Activated CD8-positive, alpha-beta memory T cell treated with anti-CD3 and anti-CD28 coated beads, Interleukin-2, amount 50 U/mL, for 24 hours (primary cell): ENCODE results near the gene LRMDA.
"Not testable (repeated sequence)": the region's sequence is repeated elsewhere in the genome, so short reads cannot be mapped to it uniquely, and the experiment has no call there.

Experiments used
- DNase-seq: peaks from one replicate; pipeline ENCODE4 v3.0.0-alpha.2; 2020; ENCODE audit errors: extremely low read depth

The LRMDA gene

DNA sequence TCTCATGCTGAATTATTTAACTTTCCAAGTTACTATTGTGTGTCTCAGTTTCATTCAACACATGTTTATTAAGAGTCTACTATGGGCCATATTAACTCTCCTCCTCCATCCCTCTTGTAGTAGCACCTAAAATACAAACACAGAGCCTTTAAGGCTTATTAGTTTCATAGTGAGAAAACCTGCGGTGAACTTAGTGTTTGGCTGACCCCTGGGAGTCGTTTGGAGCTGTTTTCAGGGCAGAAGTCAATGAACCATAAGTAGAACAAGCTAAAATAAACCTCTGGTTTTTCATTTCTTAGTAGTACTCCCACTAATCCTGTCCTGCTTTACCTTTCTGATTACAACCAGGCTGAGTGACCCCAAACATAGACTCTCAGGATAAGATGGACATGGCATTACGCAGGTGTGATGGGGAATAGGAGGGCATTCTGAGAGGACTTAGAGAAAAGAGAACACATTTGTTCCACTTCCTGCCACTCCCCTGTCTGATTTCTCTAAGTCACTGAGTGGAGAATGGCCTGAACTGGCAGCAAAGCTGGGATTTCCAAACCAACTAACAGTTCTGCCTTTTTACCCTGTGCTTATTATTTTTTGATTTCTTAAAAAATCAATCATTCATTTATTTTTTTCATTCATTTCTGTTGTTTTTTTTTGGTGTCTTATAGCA, 74.5 kb downstream of the LRMDA start:
- no peak for DNase-seq

DNA sequence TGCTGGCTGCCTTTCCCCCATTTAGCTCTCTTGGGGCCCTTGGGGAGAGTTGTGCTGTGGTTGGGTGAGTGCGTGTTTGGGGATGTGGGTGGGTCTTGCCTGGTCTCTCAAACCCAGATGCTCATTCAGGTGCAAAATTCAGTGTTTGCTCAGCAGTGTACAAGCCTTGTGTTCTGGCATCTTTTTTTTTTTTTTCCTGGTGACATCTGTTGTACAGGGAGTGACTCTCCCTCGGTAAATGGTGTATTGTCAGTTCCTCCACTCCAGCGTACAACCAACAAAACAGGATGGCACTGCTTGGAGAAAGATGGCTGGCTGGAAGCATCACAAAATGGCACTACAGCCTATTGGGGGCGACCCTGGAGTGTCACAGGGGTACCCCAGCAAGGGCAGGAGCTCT, 75.5 kb downstream of the LRMDA start:
- DNase-seq = no peak

DNA sequence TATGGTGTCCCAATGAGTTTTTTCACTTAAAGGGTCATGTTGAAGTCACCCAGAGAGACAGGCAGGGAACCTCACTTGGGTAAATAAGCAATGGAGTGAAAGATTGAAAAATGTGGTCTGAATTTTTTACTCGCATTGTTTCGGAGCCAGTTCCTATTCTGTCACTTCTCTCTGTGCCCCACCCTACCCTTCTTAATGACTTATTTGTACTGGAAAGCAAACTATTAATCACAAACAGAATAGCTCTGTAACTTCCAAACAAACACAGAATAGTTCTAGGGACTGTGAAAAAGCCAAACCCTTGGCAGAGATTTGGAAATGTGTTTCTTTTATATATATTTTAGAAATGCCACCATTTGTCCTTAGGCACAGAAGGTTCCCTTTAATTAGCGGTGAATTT, 76.0 kb downstream of the LRMDA start:
- no peak for DNase-seq

DNA sequence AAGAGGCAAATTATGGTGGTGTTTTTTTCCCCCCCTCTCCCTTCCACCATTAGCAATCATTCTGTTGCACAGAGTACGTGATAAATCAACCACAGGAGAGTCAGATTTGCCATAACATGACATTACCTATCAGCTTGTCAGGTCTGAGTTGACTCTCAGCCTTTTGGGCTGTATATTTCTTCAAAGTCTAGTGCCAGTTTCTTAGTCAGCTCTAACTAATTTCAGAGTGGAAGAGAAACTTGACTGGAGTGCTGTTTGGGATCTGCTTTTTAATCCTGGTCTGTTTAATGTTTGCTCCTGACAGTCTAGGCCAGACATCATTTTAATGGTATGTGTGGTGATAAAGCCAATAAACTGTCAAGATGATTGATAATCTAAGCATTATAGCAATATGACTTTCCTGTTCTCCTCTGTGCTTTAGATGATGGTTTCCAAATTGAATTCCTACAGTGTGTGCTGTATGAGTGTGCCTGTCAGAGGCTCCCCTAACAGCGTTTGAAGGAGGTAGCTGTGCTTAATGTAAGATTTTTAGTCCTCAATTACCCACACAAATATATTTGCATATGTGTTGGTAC, 76.9 kb downstream of the LRMDA start:
- DNase-seq = no peak

DNA sequence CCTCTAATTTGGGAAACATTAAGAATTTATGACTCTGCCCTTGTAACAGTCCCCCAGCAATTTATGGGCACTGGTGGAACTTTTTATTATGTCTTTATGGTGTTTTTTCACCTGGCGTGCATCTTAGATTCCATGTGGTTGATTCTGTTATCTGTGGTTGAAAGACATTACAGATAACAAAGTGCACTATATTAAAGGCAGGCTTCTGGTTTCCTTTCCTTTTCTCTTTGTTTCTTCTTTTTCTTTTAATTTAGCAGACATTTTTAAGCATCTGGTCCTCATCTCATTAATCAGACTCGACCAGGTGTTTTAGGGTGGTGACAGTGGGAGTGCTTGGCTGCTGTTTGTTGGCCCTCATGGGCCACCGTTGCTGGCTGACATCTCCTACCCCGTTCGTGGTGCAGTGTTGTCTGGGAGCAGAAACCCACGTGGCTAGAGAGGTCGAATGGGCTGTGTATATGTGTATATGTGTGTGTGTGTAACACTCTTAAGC, 77.4 kb downstream of the LRMDA start:
- DNase-seq = no peak

DNA sequence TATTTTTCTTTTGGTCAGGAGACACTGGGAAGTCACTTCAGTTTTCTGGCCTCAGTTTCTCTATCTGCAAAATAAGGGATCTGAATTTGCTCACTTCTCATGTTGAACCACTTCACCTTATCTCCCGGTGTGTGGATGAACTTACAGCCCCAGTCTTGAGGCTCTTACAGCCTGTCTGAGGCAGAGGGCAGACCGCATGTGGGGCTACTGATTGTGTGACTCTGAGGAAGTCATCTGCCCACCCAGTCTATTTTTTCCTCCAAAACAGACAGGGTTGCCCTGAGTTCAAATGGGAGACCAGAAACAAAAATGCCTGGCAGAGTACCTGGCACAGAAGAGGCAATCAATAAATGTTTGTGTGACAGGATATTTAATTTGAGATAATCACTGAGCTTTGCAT, 78.3 kb downstream of the LRMDA start:
- DNase-seq = no peak

DNA sequence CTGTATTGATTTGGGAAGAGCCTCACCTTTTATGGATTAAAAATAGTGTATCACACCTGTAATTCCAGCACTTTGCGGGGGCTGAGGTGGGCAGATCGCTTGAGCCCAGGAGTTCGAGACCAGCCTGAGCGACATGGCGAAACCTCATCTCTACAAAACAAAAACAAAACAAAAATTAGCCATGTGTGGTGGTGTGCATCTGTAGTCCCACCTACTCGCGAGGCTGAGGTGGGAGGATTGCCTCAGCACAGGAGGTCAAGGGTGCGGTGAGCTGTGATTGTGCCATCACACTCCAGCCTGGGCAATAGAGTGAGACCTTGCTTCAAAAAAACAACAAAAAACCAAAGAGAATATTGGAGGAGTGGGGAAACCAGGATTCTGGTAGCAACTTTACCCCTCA, 79.6 kb downstream of the LRMDA start:
- no peak for DNase-seq

DNA sequence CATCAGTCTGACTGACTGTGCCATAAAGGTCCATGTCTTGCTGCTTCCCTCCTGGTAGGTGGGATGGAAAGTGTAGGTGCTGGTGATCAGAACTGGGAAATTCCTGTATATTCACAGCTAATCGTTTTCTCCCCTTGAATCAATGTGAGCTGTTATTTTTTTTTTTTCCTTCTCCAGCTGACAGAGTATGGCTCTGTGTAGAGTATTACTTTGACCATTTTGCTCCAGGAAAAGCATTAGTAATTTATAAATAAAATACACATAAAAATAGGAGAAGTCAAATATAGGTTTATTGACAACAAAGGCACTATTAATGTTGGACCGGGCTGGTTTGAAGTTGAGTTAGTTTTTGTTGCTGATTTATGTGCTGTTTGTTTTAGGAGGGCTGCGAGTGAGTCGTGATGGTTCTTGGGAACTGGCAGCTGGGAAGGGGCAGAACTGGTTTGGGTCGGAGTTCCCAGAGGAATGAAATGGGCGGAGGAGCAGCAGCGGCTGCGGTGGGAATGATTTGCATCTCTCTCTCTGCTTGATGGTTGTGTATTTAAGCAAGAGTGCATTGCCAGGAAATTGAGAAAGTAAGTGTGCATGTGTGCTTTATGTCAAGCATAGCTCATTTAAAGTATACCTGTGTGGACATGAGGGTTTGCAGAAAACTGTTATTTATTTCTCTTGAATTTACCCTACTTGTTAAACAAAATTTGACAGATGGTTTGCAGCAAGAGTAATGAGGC, 80.9 kb downstream of the LRMDA start:
- no peak for DNase-seq

DNA sequence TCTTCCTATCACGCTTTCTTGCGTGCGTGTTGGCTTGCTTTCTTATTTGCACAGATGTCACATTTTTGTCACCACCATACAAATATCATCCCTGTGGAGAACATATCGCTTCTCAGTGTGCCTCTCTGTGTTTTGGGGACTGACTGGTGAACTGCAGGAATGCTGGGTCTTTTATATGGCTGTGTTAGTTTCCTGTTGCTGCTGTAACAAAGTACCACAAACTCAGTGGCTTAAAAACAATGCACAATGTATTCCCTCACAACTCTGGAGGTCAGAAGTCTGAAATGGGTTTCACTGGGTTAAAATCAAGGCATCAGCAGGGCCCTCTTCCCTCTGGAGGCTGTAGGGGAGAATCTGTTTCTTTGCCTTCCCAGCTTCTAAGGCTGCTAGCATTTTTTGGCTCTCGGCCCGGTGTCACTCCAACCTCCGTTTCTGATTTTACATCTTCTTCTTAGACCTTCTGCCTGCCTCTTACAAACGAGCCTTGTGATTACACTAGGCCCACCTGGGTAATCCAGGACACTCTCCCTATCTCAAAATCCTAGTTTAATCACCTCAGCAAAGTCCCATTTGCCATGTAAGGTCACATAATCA, 82.0 kb downstream of the LRMDA start:
- DNase-seq = no peak

DNA sequence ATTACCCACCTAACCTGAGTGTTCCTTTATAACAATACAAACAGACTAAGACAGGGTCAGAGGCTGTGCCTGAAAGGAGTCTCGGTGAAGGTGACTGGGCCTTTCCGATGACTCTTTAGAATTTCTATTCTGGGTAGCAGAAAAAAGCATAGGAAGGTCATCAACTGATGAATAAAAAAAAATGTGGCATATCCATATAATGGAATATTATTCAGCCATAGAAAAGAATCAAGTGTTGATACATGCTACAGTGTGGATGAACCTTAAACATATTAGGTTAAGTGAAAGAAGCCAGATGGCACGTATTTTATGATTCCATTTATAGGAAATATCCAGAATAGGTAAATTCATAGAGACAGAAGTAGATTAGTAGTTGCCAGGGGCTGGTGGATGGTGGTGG, 83.4 kb downstream of the LRMDA start:
- no peak for DNase-seq

DNA sequence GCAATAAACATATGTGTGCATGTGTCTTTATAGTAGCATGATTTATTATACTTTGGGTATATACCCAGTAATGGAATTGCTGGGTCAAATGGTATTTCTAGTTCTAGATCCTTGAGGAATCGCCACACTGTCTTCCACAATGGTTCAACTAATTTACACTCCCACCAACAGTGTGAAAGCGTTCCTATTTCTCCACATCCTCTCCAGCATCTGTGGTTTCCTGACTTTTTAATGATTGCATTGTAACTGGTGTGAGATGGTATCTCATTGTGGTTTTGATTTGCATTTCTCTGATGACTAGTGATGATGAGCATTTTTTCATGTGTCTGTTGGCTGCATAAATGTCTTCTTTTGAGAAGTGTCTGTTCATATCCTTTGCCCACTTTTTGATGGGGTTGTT, 84.7 kb downstream of the LRMDA start:
- DNase-seq = not testable (repeated sequence)

DNA sequence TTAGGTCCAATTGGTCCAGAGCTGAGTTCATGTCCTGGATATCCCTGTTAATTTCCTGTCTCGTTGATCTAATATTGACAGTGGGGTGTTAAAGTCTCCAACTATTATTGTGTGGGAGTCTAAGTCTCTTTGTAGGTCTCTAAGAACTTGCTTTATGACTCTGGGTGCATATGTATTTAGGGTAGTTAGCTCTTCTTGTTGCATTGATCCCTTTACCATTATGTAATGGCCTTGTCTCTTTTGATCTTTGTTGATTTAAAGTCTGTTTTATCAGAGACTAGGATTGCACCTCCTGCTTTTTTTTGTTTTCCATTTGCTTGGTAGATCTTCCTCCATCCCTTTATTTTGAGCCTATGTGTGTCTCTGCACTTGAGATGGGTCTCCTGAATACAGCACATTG, 87.8 kb downstream of the LRMDA start:
- DNase-seq = not testable (repeated sequence)

DNA sequence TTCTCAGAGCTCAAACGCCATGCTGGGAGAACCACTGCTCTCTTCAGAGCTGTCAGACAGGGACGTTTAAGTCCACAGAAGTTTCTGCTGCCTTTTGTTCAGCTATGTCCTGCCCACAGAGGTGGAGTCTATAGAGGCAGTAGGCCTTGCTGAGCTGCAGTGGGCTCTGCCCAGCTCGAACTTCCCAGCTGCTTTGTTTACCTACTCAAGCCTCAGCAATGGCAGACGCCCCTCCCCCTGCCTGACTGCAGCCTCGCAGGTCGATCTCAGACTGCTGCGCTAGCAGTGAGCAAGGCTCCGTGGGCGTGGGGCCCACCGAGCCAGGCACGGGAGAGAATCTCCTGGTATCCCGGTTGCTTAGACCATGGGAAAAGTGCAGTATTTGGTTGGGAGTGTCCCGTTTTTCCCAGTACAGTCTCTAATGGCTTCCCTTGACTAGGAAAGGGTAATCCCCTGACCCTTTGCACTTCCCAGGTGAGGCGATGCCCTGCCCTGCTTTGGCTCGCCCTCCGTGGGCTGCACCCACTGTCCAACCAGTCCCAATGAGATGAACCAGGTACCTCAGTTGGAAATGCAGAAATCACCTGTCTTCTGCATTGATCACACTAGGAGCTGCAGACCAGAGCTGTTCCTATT, 89.9 kb downstream of the LRMDA start:
- DNase-seq = not testable (repeated sequence)

DNA sequence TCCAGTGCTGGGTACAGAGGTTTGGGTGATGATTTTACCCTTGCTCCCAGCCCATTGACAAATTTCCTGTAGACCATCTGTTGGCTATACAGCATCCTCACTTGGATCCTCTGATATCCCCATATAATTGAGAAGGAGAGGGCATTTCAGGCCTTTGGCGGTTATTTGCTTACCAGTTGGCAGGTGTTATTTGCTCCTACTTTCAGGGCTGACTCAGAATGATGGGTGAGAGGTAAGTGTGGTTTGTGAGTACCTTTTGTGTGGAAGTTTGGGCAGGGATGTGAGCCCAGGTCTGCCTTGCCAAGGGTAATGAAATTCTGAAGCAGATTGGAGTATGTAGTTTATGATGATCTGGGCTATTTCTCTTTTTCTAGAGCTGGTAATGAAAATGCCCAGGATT, 93.6 kb downstream of the LRMDA start:
- no peak for DNase-seq

DNA sequence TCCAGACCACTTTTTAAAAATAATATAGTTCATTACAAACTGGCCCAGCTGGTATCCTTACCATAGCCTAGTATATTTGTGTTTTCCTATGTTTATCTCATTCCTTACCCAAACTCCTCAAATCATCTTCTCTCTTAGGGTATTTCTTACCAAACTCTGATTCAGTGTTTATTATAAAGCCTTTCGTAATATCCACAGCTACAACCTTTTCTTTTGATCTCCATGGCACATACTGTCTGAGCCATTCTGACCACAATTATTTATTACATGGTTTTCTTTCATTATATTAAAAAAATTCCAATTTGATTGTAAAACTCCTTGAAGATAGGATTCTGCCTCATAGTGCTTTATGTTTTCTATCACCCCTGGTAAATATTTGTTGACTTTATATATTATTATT, 94.2 kb downstream of the LRMDA start:
- DNase-seq = no peak

DNA sequence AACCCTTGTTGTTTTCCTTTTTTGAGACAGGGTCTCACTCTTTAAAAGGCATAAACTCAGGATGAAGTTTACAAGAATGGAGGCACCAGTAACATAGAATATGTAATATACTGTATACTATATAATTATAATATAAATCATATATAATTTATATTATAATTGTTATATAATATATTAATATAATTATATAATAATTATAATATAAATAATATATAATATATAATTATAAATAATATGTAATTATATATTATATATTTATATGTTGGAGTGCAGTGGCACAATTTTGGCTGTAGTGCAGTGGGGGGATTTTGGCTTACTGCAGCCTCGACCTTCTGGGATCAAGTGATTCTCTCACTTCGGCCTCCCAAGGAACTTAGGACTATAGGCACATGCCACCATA, 96.1 kb downstream of the LRMDA start:
- no peak for DNase-seq

DNA sequence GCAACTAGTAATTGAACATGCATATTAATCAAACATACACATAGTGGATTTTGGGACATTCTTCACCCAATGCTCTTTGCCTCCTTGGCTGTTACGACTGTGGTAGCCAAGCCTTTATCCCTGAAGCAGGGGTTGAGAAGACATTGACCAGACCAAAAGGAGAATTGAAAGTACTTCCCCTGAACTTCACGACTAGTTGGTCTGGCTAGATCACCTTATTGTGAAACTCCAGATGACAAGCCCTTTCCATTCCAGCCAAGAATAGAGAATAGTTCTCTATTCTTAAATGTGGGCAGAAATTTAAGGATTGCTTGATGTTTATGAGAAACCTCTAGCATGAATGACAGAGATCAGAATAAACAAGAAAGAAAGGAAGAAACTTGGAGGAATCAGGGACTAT, 97.0 kb downstream of the LRMDA start:
- DNase-seq = no peak

DNA sequence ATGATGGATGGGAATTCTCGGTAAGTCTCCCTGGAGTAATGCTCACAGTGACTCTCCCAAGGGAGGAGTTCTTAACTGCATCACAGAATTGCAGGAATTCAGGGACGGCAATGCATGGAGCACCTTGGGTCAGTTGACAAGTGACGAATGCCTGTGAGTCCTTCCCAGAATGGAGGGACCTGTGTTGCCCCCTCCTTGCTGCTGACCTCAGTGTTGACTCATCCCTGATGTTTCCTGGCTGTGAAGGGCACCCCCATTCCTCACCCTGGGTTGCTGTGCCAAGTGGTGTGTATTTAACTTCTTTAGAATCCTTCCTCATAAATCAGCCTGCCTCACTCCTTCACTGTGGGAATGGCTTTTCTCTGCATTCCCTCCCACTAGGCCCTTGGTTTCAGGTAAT, 98.9 kb downstream of the LRMDA start:
- no peak for DNase-seq

DNA sequence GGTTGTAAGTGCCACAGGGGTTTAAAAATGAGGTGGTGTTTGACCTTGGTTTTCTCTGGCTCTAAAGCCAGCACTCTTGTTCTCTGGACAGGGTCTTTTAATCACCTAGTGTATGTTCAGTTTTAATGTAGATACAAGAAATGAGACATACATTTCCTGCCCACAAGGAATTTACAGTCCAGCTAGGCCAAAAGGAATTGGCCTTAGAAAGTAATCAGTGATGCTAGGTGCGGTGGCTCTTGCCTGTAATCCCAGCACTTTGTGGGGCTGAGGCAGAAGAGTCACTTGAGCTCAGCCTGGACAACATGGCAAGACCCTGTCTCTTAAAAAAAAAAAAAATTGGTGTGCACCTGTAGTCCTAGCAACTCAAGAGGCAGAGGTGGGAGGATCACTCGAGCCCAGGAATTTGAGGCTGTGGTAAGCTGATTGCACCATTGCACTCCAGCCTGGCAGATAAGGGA, 100.2 kb downstream of the LRMDA start:
- DNase-seq = no peak

DNA sequence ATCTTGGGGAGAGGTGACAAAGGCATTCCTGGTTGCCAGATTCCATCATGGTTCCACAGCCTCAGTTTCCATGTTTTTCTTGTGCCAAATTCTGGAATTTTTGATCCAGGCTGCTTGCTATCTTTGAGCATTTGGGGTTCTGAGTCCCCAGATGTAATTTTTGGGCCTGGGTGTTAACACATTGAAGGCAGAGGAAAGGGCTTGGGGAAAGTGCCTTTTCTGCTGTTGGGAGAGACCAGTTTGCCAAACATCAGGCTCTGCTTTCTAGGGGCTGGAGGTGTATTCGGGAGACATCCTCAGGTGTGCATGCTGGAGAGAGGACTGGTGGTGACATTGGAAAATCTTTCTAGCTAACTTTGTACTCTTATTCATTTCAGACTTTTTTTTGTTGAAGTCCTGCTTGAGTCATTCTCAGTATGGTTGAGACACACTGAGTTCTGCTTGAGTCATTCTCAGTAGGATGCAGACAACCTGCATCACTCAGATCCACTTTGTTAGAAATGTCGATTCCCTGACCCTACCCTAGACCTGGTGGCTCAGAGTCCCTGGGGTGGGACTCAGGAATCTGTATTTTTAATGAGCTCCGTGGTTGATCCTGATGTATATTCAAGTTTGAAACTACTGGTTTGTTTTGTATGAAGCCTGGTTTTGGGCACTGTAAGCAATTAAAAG, 101.0 kb downstream of the LRMDA start:
- DNase-seq = no peak

DNA sequence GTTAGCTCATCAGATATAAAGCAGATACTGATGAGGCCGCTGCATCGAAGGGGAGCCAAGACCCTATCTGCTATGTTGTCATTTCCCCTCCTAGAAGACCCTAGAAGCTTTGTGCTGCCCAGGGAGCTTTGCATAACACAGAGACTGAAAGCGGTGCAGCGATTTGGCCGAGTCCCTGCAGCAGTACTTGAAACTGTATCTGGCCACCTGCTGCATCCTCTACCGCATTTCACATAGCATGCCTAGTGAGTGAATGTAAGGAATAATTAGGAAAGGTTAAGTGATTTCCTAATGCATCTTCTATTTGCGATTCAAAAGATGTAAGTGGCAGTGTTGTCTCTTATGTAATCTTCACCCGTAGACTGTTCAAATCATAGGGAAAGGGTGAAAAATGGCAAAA, 106.7 kb downstream of the LRMDA start:
- DNase-seq = no peak

DNA sequence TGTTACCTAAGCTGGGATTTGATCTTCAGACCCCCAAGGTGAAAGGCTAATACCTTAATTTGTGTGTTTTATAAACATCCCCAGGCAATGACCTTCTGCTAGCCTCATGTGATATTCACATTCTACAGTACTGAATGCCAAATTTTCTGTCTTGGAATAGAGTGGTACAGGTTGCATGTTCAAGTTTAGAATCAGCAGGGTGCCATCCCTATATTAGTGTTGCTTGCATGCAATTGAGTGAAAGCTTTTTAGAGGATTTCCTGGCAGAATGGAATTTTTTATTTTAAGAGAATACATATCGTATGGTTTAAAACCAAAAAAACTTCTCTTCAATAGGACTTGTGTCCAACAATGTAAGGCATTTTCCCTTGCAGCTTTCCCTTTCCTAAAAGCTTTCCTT, 107.3 kb downstream of the LRMDA start:
- no peak for DNase-seq
